Esophagus muscularis mucosa (tissue), 4 donors: ENCODE results near the gene GRWD1. TPM values are rescaled to one million over a fixed set of nuclear protein-coding genes. Genes with fewer than 3 reads are reported as not detected.
A peak's percentile ranks its signal among the peaks of the same experiment; 100 is the strongest.
"Not testable (repeated sequence)": the region's sequence is repeated elsewhere in the genome, so short reads cannot be mapped to it uniquely, and the experiment has no call there.

ENCODE experiments used
- DNase-seq: peaks from one replicate; pipeline ENCODE4 v3.0.0-alpha.2; 2017; ENCODE audit errors: extremely low spot score
- H3K27ac ChIP-seq, 4 donors: fragments of 200-600 bp; sonication (generic); replicated peaks in 1 of 4; 1 replicate in 3 of 4; 2 replicates in 1 of 4; pipeline ENCODE4 v1.5.1; 2016 to 2019; ENCODE audit warnings: mild to moderate bottlenecking in 1 of 4
- H3K27me3 ChIP-seq, 4 donors: fragments of 200-600 bp; sonication (generic); one replicate each; pipeline versions ENCODE4 v1.5.1 to v1.6.0; 2016 to 2019
- H3K36me3 ChIP-seq, 4 donors: fragments of 200-600 bp; sonication (generic); one replicate each; pipeline ENCODE4 v1.5.1; 2016 to 2019
- H3K4me1 ChIP-seq, 4 donors: fragments of 200-600 bp; sonication (generic); one replicate each; pipeline ENCODE4 v1.5.1; 2016 to 2019
- H3K4me3 ChIP-seq, 4 donors: fragments of 200-600 bp; sonication (generic); 1 replicate in 2 of 4; 2 replicates in 2 of 4; pipeline ENCODE4 v1.5.1; 2016 to 2019; ENCODE audit warnings: mild to moderate bottlenecking in 4 of 4, moderate library complexity in 1 of 4
- H3K9me3 ChIP-seq, 4 donors: fragments of 200-600 bp; sonication (generic); 1 replicate in 3 of 4; 2 replicates in 1 of 4; pipeline ENCODE4 v1.5.1; 2016 to 2019
- EP300 ChIP-seq: sonication (generic); formaldehyde crosslinking; IDR thresholded peaks from one replicate; pipeline ENCODE4 v1.6.1; 2017; ENCODE audit warnings: antibody characterized with exemption
- POLR2A ChIP-seq: fragments of 450-650 bp; IDR thresholded peaks from one replicate; pipeline ENCODE4 v1.6.1; 2017; ENCODE audit warnings: antibody characterized with exemption, moderate library complexity, mild to moderate bottlenecking, low read depth
- POLR2AphosphoS5 ChIP-seq, 2 donors: sonication (generic); formaldehyde crosslinking; IDR thresholded peaks; one replicate each; pipeline ENCODE4 v1.6.1; 2017; ENCODE audit warnings: antibody characterized with exemption in 2 of 2
- WGBS: methylation state at CpG from one replicate; pipeline ENCODE4 v1.1.5; 2018; 5-methylcytosine and 5-hydroxymethylcytosine counted together
- intact Hi-C: fragments of 100-400 bp; cut with DNase I; formaldehyde crosslinking; loops from one replicate; pipeline ENCODE4 v1.15.1; 2023
- total RNA-seq, 4 donors: library from RNA; depleted of rRNA; stranded (reverse); fragments of >200 nt; gene quantifications; one replicate each; pipeline versions ENCODE4 v1.1.0 to v1.2.1, GENCODE V29; 2016
- TF ChIP-seq, protein P1 (sequence below), 3 experiments: fragments of 200-600 bp in 2 of 3; fragments of 450-650 bp in 1 of 3; sonication (generic) in 2 of 3; IDR thresholded peaks; one replicate each; pipeline ENCODE4 v1.5.1; 2017 to 2019; ENCODE audit warnings: antibody characterized with exemption in 3 of 3, mild to moderate bottlenecking in 2 of 3, moderate library complexity in 1 of 3

The GRWD1 gene
- total RNA-seq, 4 donors from 2014 or later: 19.5 to 42.9 (median 31.7) TPM

- H3K27me3 ChIP-seq: no peaks in the 10 kb centered on the region
- intact Hi-C loops: no loop called here
- peak overlapping the region; percentile 38 to 95 (median 91) for H3K27ac ChIP-seq
- H3K9me3 ChIP-seq: no peaks in the 10 kb centered on the region
- peaks cover 25 to 32% (median 27%) of the 10 kb centered on the region in 4 donors for H3K4me1 ChIP-seq
- no peak for DNase-seq
- TF ChIP-seq EP300 (no peak), POLR2AphosphoS5 (IDR thresholded peaks at IDR 0.05) (no peak), POLR2A (no peak)
- TF ChIP-seq, protein P1, sequence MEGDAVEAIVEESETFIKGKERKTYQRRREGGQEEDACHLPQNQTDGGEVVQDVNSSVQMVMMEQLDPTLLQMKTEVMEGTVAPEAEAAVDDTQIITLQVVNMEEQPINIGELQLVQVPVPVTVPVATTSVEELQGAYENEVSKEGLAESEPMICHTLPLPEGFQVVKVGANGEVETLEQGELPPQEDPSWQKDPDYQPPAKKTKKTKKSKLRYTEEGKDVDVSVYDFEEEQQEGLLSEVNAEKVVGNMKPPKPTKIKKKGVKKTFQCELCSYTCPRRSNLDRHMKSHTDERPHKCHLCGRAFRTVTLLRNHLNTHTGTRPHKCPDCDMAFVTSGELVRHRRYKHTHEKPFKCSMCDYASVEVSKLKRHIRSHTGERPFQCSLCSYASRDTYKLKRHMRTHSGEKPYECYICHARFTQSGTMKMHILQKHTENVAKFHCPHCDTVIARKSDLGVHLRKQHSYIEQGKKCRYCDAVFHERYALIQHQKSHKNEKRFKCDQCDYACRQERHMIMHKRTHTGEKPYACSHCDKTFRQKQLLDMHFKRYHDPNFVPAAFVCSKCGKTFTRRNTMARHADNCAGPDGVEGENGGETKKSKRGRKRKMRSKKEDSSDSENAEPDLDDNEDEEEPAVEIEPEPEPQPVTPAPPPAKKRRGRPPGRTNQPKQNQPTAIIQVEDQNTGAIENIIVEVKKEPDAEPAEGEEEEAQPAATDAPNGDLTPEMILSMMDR (IDR thresholded peaks at IDR 0.05): no peak
- H3K36me3 ChIP-seq: peaks cover 15 to 24% (median 24%) of the 10 kb centered on the region in 4 donors
- WGBS: 72% methylated on average over 7 of the region's 7 CpGs
- H3K4me3 ChIP-seq: no peak overlapping the region
Observed at GRCh38 chr19:48481846-48482639, 36.3 kb downstream of the GRWD1 start.

- Histone ChIP-seq H3K27me3 (no peaks in the 10 kb centered on the region), H3K4me1 (peaks cover 34 to 43% (median 37%) of the 10 kb centered on the region in 4 donors), H3K36me3 (peaks cover 3 to 12% (median 11%) of the 10 kb centered on the region in 4 donors), H3K4me3 (no peak overlapping the region), H3K9me3 (no peaks in the 10 kb centered on the region), H3K27ac (no peak overlapping the region)
- 100% methylated on average over 1 of the region's 3 CpGs for WGBS
- DNase-seq: no peak
- intact Hi-C loops: no loop called here
- TF ChIP-seq POLR2A (no peak), EP300 (no peak), POLR2AphosphoS5 (IDR thresholded peaks at IDR 0.05) (no peak)
- TF ChIP-seq, protein P1 (IDR thresholded peaks at IDR 0.05): no peak
Observed at GRCh38 chr19:48483301-48483700, 37.5 kb downstream of the GRWD1 start.

DNA sequence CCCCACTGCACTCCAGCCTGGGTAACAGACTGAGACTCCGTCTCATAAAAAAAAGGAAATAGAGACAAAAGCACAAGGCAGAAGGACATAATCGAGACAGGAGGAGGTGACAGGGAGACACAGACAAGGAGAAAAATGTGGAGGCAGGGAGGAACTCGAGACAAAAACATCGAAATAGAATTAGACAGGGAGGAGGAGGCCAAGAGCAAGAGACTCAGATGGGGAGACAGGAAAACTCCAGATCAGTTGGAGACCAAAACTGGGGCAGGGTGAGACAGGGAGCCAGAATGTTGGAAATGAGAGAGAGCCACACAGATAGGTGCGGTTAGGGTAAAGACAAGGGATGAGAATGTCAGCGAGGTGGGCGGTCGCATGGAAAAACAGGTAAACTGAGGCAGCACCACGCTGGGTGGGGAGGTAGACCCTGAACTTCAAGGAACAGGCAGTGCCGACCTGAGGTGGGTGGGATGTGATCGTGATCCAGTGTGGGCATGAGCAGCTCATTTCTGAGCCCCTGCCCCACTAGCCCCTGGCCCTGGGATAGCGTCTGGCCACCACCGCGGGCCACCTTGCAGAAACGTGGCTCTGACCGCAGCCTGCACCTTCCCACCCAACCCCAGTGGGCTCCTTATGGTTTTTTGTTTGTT lies 38.6 kb downstream of the GRWD1 start:
- intact Hi-C loops: no loop called here
- Histone ChIP-seq H3K27me3 (no peaks in the 10 kb centered on the region), H3K36me3 (peaks cover 0 to 1% (median under 1%) of the 10 kb centered on the region in 4 donors), H3K27ac (no peak overlapping the region), H3K4me3 (no peak overlapping the region), H3K4me1 (peaks cover 37 to 46% (median 38%) of the 10 kb centered on the region in 4 donors), H3K9me3 (no peaks in the 10 kb centered on the region)
- WGBS: 82% methylated on average over 16 of the region's 16 CpGs
- no peak for DNase-seq
- TF ChIP-seq, protein P1 (IDR thresholded peaks at IDR 0.05): no peak

GRCh38 chr19:48484931-48485612 lies 39.3 kb downstream of the GRWD1 start:
- H3K27me3 ChIP-seq: no peaks in the 10 kb centered on the region

DNA sequence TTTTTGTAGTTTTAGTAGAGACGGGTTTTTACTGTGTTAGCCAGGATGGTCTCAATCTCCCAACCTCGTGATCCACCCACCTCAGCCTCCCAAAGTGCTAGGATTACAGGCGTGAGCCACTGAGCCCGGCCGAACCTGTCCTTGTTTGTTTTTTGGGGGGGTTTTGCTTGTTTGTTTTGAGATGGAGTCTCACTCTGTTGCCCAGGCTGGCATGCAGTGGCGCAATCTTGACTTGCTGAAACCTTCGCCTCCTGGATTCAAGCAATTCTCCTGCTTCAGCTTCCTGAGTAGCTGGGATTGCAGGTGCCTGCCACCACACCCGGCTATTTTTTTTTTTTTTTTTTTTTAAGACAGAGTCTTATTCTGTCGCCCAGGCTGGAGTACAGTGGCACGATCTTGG lies 40.9 kb downstream of the GRWD1 start:
- H3K9me3 ChIP-seq, H3K27ac ChIP-seq, H3K36me3 ChIP-seq, DNase-seq, H3K4me3 ChIP-seq, intact Hi-C loops: not testable (repeated sequence)
- Histone ChIP-seq H3K4me1 (peaks cover 31 to 47% (median 39%) of the 10 kb centered on the region in 4 donors), H3K27me3 (peaks cover 0 to 12% (median 4%) of the 10 kb centered on the region in 4 donors)
- WGBS: 90% methylated on average over 10 of the region's 10 CpGs

More at GRCh38 chr19:48484931-48485612, 39.3 kb downstream of the GRWD1 start:
- no peak overlapping the region for H3K4me3 ChIP-seq
- intact Hi-C loops: no loop called here
- no peaks in the 10 kb centered on the region for H3K36me3 ChIP-seq
- H3K9me3 ChIP-seq: no peaks in the 10 kb centered on the region
- WGBS: 77% methylated on average over 29 of the region's 37 CpGs
- H3K27ac ChIP-seq: no peak overlapping the region
- no peak for TF ChIP-seq POLR2A
- TF ChIP-seq, protein P1 (IDR thresholded peaks at IDR 0.05): no peak
- no peak for TF ChIP-seq POLR2AphosphoS5 (IDR thresholded peaks at IDR 0.05)
- no peak for TF ChIP-seq EP300
- H3K4me1 ChIP-seq: peaks cover 34 to 47% (median 38%) of the 10 kb centered on the region in 4 donors
- no peak for DNase-seq
